ACC112 (cell line): Measurements from ENCODE around the gene GMPPB.
"Not testable (repeated sequence)": the region's sequence is repeated elsewhere in the genome, so short reads cannot be mapped to it uniquely, and the experiment has no call there.

Experiments used
- H2AFZ ChIP-seq: fragments of 200-600 bp; sonication (generic); one replicate; pipeline ENCODE4 v1.6.0; 2017; ENCODE audit warnings: antibody characterized with exemption, low read length; ENCODE audit not compliant: unreplicated experiment
- H3K27ac ChIP-seq: fragments of 200-600 bp; sonication (generic); 2 replicates; pipeline ENCODE4 v1.5.1; 2014; ENCODE audit warnings: low read depth, mild to moderate bottlenecking, antibody characterized with exemption, low read length, moderate library complexity
- H3K27me3 ChIP-seq: fragments of 200-600 bp; sonication (generic); 2 replicates; pipeline ENCODE4 v1.6.1; 2014; ENCODE audit warnings: mild to moderate bottlenecking, antibody characterized with exemption, low read length, moderate library complexity, mixed read lengths; ENCODE audit not compliant: insufficient read depth
- H3K36me3 ChIP-seq: fragments of 200-600 bp; sonication (generic); 2 replicates; pipeline ENCODE4 v1.6.1; 2016; ENCODE audit warnings: mild to moderate bottlenecking, antibody characterized with exemption, low read length, moderate library complexity, mixed read lengths; ENCODE audit not compliant: insufficient read depth
- H3K4me1 ChIP-seq: fragments of 200-600 bp; sonication (generic); one replicate; pipeline ENCODE4 v1.6.1; 2016; ENCODE audit warnings: low read length, mixed read lengths; ENCODE audit not compliant: insufficient read depth, unreplicated experiment, control insufficient read depth
- H3K4me3 ChIP-seq: fragments of 200-600 bp; sonication (generic); 2 replicates; pipeline ENCODE4 v1.5.1; 2014; ENCODE audit warnings: mild to moderate bottlenecking, low read depth, low read length
- H3K79me2 ChIP-seq: fragments of 200-600 bp; sonication (generic); one replicate; pipeline ENCODE4 v1.6.0; 2016; ENCODE audit warnings: low read length; ENCODE audit not compliant: control insufficient read depth, unreplicated experiment, insufficient read depth

The GMPPB gene

GRCh38 chr3:49689046-49689907 is 34.5 kb downstream of the GMPPB start, which contains the start of the genes MST1 and RNF123:
Gene MST1, minus strand, starts transcription at chr3:49689474. Its CDS starts 783 bp downstream, at chr3:49688691.
Gene RNF123, plus strand, starts transcription at chr3:49689557. Its CDS starts 1,609 bp downstream, at chr3:49691166.
- H3K27ac ChIP-seq: 0 out of 2 replicates have a peak within 1 kb of the TSS, but pooled peaks have one; percentile 7
- peaks cover 8% of the 10 kb centered on the region for H3K79me2 ChIP-seq
- peak within 1 kb of the TSS; percentile 91 for H2AFZ ChIP-seq
- peaks cover 3% of the 10 kb centered on the region; the same call in 1 of the 2 replicates for H3K27me3 ChIP-seq
- no peaks in the 10 kb centered on the region for H3K36me3 ChIP-seq
- no peaks in the 10 kb centered on the region for H3K4me1 ChIP-seq
- peak within 1 kb of the TSS; percentile 95 for H3K4me3 ChIP-seq

- H3K27me3 ChIP-seq, H3K36me3 ChIP-seq, H3K27ac ChIP-seq, H3K4me1 ChIP-seq, H3K79me2 ChIP-seq: not testable (repeated sequence)
- Histone ChIP-seq H3K4me3 (peak overlapping the region; percentile 95), H2AFZ (peak overlapping the region; percentile 91)
Measured at GRCh38 chr3:49688338-49689045, 35.3 kb downstream of the GMPPB start.

GRCh38 chr3:49687424-49687795 is 36.3 kb downstream of the GMPPB start:
- H3K27me3 ChIP-seq, H3K27ac ChIP-seq, H3K79me2 ChIP-seq, H2AFZ ChIP-seq, H3K36me3 ChIP-seq, H3K4me3 ChIP-seq, H3K4me1 ChIP-seq: not testable (repeated sequence)

- not testable (repeated sequence) for H3K36me3 ChIP-seq, H3K27ac ChIP-seq, H3K27me3 ChIP-seq, H2AFZ ChIP-seq, H3K4me1 ChIP-seq, H3K79me2 ChIP-seq
- peak overlapping the region; percentile 49 for H3K4me3 ChIP-seq
Measured at GRCh38 chr3:49686769-49687423, 36.9 kb downstream of the GMPPB start.

GRCh38 chr3:49686346-49686745 is 37.4 kb downstream of the GMPPB start:
- not testable (repeated sequence) for H3K79me2 ChIP-seq, H3K36me3 ChIP-seq, H2AFZ ChIP-seq, H3K27me3 ChIP-seq, H3K27ac ChIP-seq, H3K4me1 ChIP-seq
- peak overlapping the region; percentile 49 for H3K4me3 ChIP-seq

GRCh38 chr3:49685846-49686245 is 37.9 kb downstream of the GMPPB start:
- not testable (repeated sequence) for H3K27ac ChIP-seq, H3K4me3 ChIP-seq, H3K4me1 ChIP-seq, H3K27me3 ChIP-seq, H2AFZ ChIP-seq, H3K79me2 ChIP-seq, H3K36me3 ChIP-seq

- not testable (repeated sequence) for H3K27ac ChIP-seq, H3K4me3 ChIP-seq, H3K27me3 ChIP-seq, H3K79me2 ChIP-seq, H3K4me1 ChIP-seq, H2AFZ ChIP-seq, H3K36me3 ChIP-seq
Measured at GRCh38 chr3:49685103-49685502, 38.6 kb downstream of the GMPPB start.

- H3K27ac ChIP-seq, H3K79me2 ChIP-seq, H3K4me3 ChIP-seq, H2AFZ ChIP-seq, H3K27me3 ChIP-seq, H3K4me1 ChIP-seq, H3K36me3 ChIP-seq: not testable (repeated sequence)
Measured at GRCh38 chr3:49684453-49684852, 39.3 kb downstream of the GMPPB start.

GRCh38 chr3:49683162-49683561 is 40.6 kb downstream of the GMPPB start:
- Histone ChIP-seq H3K36me3 (peaks cover 10% of the 10 kb centered on the region), H3K27ac (no peak overlapping the region)

GRCh38 chr3:49681543-49681942 is 42.2 kb downstream of the GMPPB start:
- Histone ChIP-seq H3K4me1 (no peaks in the 10 kb centered on the region), H3K27ac (no peak overlapping the region), H2AFZ (no peak overlapping the region), H3K27me3 (peaks cover 3% of the 10 kb centered on the region; the same call in 1 of the 2 replicates), H3K79me2 (no peaks in the 10 kb centered on the region), H3K36me3 (peaks cover 10% of the 10 kb centered on the region), H3K4me3 (no peak overlapping the region)

More at GRCh38 chr3:49683162-49683561, 40.6 kb downstream of the GMPPB start:
- H3K27me3 ChIP-seq: peaks cover 3% of the 10 kb centered on the region; the same call in 1 of the 2 replicates
- no peak overlapping the region for H2AFZ ChIP-seq
- H3K4me1 ChIP-seq: no peaks in the 10 kb centered on the region
- no peaks in the 10 kb centered on the region for H3K79me2 ChIP-seq
- no peak overlapping the region for H3K4me3 ChIP-seq
